SU-DHL-6 (cell line): ENCODE measurements around the gene SAMD11.

Experiments used
- H2AFZ ChIP-seq: fragments of 200-600 bp; sonication (generic); 2 replicates; pipeline ENCODE4 v1.6.1; 2014; ENCODE audit warnings: low read depth, mild to moderate bottlenecking, moderate library complexity, mixed read lengths, antibody characterized with exemption, low read length; ENCODE audit not compliant: severe bottlenecking
- H3F3A ChIP-seq: fragments of 200-600 bp; shearing (Covaris generic); 2 replicates; pipeline ENCODE4 v1.6.0; 2016; ENCODE audit warnings: antibody characterized with exemption, mild to moderate bottlenecking; ENCODE audit not compliant: insufficient read depth
- H3K27ac ChIP-seq: fragments of 200-600 bp; sonication (generic); 2 replicates; pipeline ENCODE4 v1.5.1; 2016; ENCODE audit warnings: low read depth, mild to moderate bottlenecking, low read length, moderate library complexity, mixed read lengths
- H3K27me3 ChIP-seq: fragments of 200-600 bp; sonication (generic), shearing (Covaris generic); 2 replicates; pipeline ENCODE4 v1.6.0; 2014; ENCODE audit warnings: mild to moderate bottlenecking, low read length
- H3K36me3 ChIP-seq: fragments of 200-600 bp; sonication (generic); 2 replicates; pipeline ENCODE4 v1.6.1; 2014; ENCODE audit warnings: mild to moderate bottlenecking, low read length, mixed read lengths
- H3K4me2 ChIP-seq: fragments of 300-600, 200-600 bp; shearing (Covaris generic), sonication (generic); 2 replicates; pipeline ENCODE4 v1.6.0; 2014; ENCODE audit warnings: low read length, low read depth, mild to moderate bottlenecking; ENCODE audit not compliant: poor library complexity, severe bottlenecking
- H3K4me3 ChIP-seq: fragments of 200-600 bp; sonication (generic); 2 replicates; pipeline ENCODE4 v1.5.1; 2014; ENCODE audit warnings: antibody characterized with exemption, low read length, mild to moderate bottlenecking, mixed read lengths; ENCODE audit not compliant: insufficient read depth, poor library complexity, severe bottlenecking
- H3K79me2 ChIP-seq: fragments of 200-600 bp; sonication (generic); 2 replicates; pipeline ENCODE4 v1.6.1; 2014; ENCODE audit warnings: mild to moderate bottlenecking, low read length, moderate library complexity; ENCODE audit not compliant: insufficient read depth
- H3K9ac ChIP-seq: fragments of 200-600 bp; sonication (generic); 2 replicates; pipeline ENCODE4 v1.7.0; 2014; ENCODE audit warnings: mild to moderate bottlenecking, low read length
- H3K9me2 ChIP-seq: fragments of 200-600 bp; sonication (generic); replicated peaks from 2 replicates; pipeline ENCODE4 v1.6.1; 2014; ENCODE audit warnings: low read length; ENCODE audit not compliant: insufficient read depth
- H3K9me3 ChIP-seq: fragments of 200-600 bp; sonication (generic); 2 replicates; pipeline ENCODE4 v1.6.1; 2014; ENCODE audit warnings: low read length, mixed read lengths; ENCODE audit not compliant: insufficient read depth
- H4K20me1 ChIP-seq: fragments of 200-600 bp; sonication (generic); 2 replicates; pipeline ENCODE4 v1.6.1; 2014; ENCODE audit warnings: low read depth, mild to moderate bottlenecking, antibody characterized with exemption, low read length, moderate library complexity, mixed read lengths
- EZH2phosphoT487 ChIP-seq: fragments of 200-600 bp; sonication (generic), shearing (Covaris generic); conservative IDR thresholded peaks from 2 replicates; pipeline ENCODE4 v1.6.1; 2018; ENCODE audit warnings: mild to moderate bottlenecking, antibody characterized with exemption, low read length, moderate library complexity, mixed read lengths
- TF ChIP-seq, protein P1 (sequence below): fragments of 200-600 bp; sonication (generic); IDR thresholded peaks from one replicate; pipeline ENCODE4 v1.5.1; 2017; ENCODE audit warnings: antibody characterized with exemption, mild to moderate bottlenecking, low read length, moderate library complexity; ENCODE audit not compliant: insufficient read depth, poor library complexity, severe bottlenecking

SAMD11 gene

DNA sequence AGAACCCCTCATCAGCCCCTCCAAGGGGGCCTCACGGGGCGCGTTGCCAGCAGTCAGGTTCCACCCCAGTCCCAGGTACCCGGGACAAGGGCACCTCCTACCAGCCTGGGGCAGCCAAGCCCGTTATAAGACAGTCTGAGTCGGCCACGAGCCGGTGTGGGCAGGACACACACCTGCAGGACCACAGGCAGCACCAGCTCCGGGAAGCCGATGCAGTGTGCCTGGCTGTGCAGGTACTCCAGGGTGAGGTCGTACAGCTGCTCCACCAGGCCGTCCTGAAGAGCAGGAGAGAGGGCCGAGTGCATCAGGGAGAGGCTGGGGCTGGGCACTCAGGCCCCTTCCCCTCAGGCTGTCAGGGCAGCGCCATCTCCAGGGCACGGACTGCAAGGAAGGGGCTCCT is 24.2 kb downstream of the SAMD11 start:
- H3K9me2 ChIP-seq = no peaks in the 10 kb centered on the region
- H3K9me3 ChIP-seq = no peaks in the 10 kb centered on the region
- no peaks in the 10 kb centered on the region for H3K79me2 ChIP-seq
- H3K9ac ChIP-seq = no peak overlapping the region
- no peak overlapping the region for H2AFZ ChIP-seq
- H3K4me2 ChIP-seq = no peak overlapping the region
- H3F3A ChIP-seq = no peaks in the 10 kb centered on the region
- no peaks in the 10 kb centered on the region for H3K36me3 ChIP-seq
- no peak overlapping the region for H3K4me3 ChIP-seq
- no peak overlapping the region for H3K27ac ChIP-seq
- H4K20me1 ChIP-seq = no peaks in the 10 kb centered on the region
- TF ChIP-seq EZH2phosphoT487 = no peak
- TF ChIP-seq, protein P1, sequence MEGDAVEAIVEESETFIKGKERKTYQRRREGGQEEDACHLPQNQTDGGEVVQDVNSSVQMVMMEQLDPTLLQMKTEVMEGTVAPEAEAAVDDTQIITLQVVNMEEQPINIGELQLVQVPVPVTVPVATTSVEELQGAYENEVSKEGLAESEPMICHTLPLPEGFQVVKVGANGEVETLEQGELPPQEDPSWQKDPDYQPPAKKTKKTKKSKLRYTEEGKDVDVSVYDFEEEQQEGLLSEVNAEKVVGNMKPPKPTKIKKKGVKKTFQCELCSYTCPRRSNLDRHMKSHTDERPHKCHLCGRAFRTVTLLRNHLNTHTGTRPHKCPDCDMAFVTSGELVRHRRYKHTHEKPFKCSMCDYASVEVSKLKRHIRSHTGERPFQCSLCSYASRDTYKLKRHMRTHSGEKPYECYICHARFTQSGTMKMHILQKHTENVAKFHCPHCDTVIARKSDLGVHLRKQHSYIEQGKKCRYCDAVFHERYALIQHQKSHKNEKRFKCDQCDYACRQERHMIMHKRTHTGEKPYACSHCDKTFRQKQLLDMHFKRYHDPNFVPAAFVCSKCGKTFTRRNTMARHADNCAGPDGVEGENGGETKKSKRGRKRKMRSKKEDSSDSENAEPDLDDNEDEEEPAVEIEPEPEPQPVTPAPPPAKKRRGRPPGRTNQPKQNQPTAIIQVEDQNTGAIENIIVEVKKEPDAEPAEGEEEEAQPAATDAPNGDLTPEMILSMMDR = no peak
- H3K27me3 ChIP-seq = no peaks in the 10 kb centered on the region

DNA sequence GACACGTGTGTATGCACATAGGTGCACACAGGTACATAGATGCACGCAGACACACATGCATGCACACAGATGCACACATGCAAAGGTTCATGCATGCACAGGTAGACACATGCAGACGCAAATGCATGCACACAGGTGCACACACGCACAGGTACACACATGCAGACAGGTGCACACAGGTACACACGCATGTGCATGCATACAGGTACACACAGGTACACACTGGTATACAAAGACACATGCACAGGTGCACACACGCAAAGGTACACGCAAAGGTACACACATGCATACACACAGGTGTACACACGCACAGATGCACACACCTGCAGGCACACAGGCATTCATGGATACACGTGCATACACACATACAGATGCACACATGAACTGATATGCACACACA is 26.5 kb downstream of the SAMD11 start:
- Histone ChIP-seq H3K36me3 (no peaks in the 10 kb centered on the region; the same call in 1 of the 2 replicates), H3K4me2 (no peak overlapping the region), H3F3A (no peaks in the 10 kb centered on the region), H2AFZ (no peak overlapping the region), H3K9me2 (no peaks in the 10 kb centered on the region), H4K20me1 (no peaks in the 10 kb centered on the region), H3K27me3 (no peaks in the 10 kb centered on the region), H3K79me2 (no peaks in the 10 kb centered on the region), H3K9me3 (no peaks in the 10 kb centered on the region), H3K4me3 (no peak overlapping the region), H3K9ac (no peak overlapping the region), H3K27ac (no peak overlapping the region)
- TF ChIP-seq, protein P1 = no peak
- TF ChIP-seq EZH2phosphoT487 = no peak

DNA sequence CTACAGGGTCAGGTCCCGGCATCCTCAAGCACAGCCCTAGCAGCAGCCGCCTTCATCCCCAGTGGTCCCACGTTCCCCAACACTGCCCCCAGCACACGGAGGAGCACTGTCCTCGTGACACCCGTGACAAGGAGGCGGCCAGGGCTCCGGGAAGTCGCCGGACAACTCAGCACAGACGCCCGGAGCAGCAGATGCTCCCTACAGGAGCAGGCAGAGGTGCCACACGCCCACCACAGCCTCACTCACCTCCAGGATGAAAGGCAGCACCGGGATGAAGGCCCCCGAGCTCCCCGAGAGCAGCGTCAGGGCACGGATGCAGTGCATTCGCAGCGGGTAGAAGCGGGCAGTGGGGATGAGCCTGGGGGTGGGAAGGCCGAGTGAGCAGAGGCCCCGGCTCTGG is 27.2 kb downstream of the SAMD11 start:
- Histone ChIP-seq H3K9ac (no peak overlapping the region), H4K20me1 (no peaks in the 10 kb centered on the region), H3F3A (no peaks in the 10 kb centered on the region), H3K27ac (no peak overlapping the region), H3K27me3 (no peaks in the 10 kb centered on the region), H3K36me3 (no peaks in the 10 kb centered on the region; the same call in 1 of the 2 replicates), H3K4me3 (no peak overlapping the region), H3K79me2 (no peaks in the 10 kb centered on the region), H3K4me2 (no peak overlapping the region), H3K9me3 (no peaks in the 10 kb centered on the region), H2AFZ (no peak overlapping the region), H3K9me2 (no peaks in the 10 kb centered on the region)
- TF ChIP-seq, protein P1 = no peak
- TF ChIP-seq EZH2phosphoT487 = no peak
